GM20000 (cell line): Measurements from ENCODE around the gene ADGRB3.
"Not testable (repeated sequence)": the region's sequence is repeated elsewhere in the genome, so short reads cannot be mapped to it uniquely, and the experiment has no call there.

Source experiments
- DNase-seq: peaks from one replicate; pipeline ENCODE4 v3.0.0; 2012; ENCODE audit warnings: low spot score
- CTCF ChIP-seq: IDR thresholded peaks from 2 replicates; pipeline ENCODE4 v1.5.1; 2012; ENCODE audit warnings: mild to moderate bottlenecking, control low read depth; ENCODE audit errors: extremely low read depth, missing control alignments

Gene ADGRB3

GRCh38 chr6:69424581-69424980 is 789.5 kb downstream of the ADGRB3 start:
- no peak for TF ChIP-seq CTCF
- no peak for DNase-seq

- no peak for TF ChIP-seq CTCF
- no peak for DNase-seq
Measured at GRCh38 chr6:69427882-69428281, 792.8 kb downstream of the ADGRB3 start.

DNA sequence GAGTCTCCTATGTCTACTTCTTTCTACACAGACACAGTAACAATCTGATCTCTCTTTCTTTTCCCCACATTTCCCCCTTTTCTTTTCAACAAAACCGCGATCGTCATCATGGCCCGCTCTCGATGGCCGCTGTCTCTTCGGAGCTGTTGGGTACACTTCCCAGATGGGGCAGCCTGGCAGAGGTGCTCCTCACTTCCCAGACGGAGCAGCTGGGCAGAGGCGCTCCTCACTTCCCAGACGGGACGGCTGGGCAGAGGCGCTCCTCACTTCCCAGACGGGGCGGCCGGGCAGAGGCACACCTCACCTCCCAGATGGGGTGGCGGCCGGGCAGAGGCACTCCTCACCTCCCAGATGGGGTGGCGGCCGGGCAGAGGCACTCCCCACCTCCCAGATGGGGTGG is 797.1 kb downstream of the ADGRB3 start:
- not testable (repeated sequence) for DNase-seq

- DNase-seq: not testable (repeated sequence)
Measured at GRCh38 chr6:69433116-69433515, 798.0 kb downstream of the ADGRB3 start.

DNA sequence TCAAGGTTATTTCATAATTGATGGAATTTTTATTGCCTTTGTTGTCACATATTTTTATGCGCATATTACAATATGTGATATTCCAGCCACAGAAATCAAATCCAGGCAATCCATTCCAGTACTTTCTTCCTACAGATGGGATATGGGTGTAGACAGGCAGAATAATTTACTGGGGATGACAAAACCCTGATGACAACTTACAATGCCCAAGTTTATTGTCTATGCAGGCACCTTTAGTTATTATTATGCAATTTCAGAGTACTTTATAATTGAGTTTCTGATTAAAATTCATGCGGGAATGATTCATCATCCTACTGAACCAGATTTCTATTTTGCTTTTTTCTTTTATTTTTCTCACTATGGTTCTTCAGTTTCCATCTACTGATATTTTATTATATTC is 803.0 kb downstream of the ADGRB3 start:
- no peak for TF ChIP-seq CTCF

More for the DNA sequence above, 803.0 kb downstream of the ADGRB3 start:
- DNase-seq: no peak
